Measurements from ENCODE around the gene MCMBP.

MCMBP gene

GRCh38 chr10:119818889-119819270 is 53.8 kb downstream of the MCMBP start:
- Histone ChIP-seq H3K27me3 (ENCODE audit: insufficient read depth, poor library complexity, severe bottlenecking) (no peaks in the 10 kb centered on the region), H3K27ac (replicated peaks) (no peak overlapping the region), H3K4me3 (replicated peaks; ENCODE audit: insufficient read depth, low read length) (no peak overlapping the region)
- no peak for TF ChIP-seq POLR2AphosphoS5 (IDR thresholded peaks at IDR 0.05; ENCODE audit: low read depth)
- no peak for TF ChIP-seq GABPA (IDR thresholded peaks at IDR 0.05; ENCODE audit: low read depth)
- TF ChIP-seq REST (IDR thresholded peaks at IDR 0.05; ENCODE audit: insufficient replicate concordance, low read depth), result no peak
- no peak for TF ChIP-seq SPI1 (IDR thresholded peaks at IDR 0.05; ENCODE audit: borderline replicate concordance, low read depth)
- TF ChIP-seq CTCF (IDR thresholded peaks at IDR 0.05; ENCODE audit: insufficient read depth, low read length), result no peak
- DNase-seq (ENCODE audit: low read depth in 1 of 2, low spot score in 1 of 2), result no peak

GRCh38 chr10:119817991-119818888 is 54.4 kb downstream of the MCMBP start:
- H3K27me3 ChIP-seq (ENCODE audit: insufficient read depth, poor library complexity, severe bottlenecking), result no peaks in the 10 kb centered on the region
- no peak for TF ChIP-seq GABPA (IDR thresholded peaks at IDR 0.05; ENCODE audit: low read depth)
- TF ChIP-seq REST (IDR thresholded peaks at IDR 0.05; ENCODE audit: insufficient replicate concordance, low read depth), result peak; percentile 75
- no peak for TF ChIP-seq SPI1 (IDR thresholded peaks at IDR 0.05; ENCODE audit: borderline replicate concordance, low read depth)
- H3K27ac ChIP-seq (replicated peaks), result no peak overlapping the region
- DNase-seq (ENCODE audit: low read depth in 1 of 2, low spot score in 1 of 2), result no peak
- H3K4me3 ChIP-seq (replicated peaks; ENCODE audit: insufficient read depth, low read length), result no peak overlapping the region

- DNase-seq (ENCODE audit: low read depth in 1 of 2, low spot score in 1 of 2), result no peak
- H3K27me3 ChIP-seq (ENCODE audit: insufficient read depth, poor library complexity, severe bottlenecking), result no peaks in the 10 kb centered on the region
- no peak overlapping the region for H3K27ac ChIP-seq (replicated peaks)
- TF ChIP-seq REST (IDR thresholded peaks at IDR 0.05; ENCODE audit: insufficient replicate concordance, low read depth), result no peak
- TF ChIP-seq CTCF (IDR thresholded peaks at IDR 0.05; ENCODE audit: insufficient read depth, low read length), result no peak
- TF ChIP-seq POLR2AphosphoS5 (IDR thresholded peaks at IDR 0.05; ENCODE audit: low read depth), result no peak
- TF ChIP-seq GABPA (IDR thresholded peaks at IDR 0.05; ENCODE audit: low read depth), result no peak
- TF ChIP-seq SPI1 (IDR thresholded peaks at IDR 0.05; ENCODE audit: borderline replicate concordance, low read depth), result no peak
- H3K4me3 ChIP-seq (replicated peaks; ENCODE audit: insufficient read depth, low read length), result no peak overlapping the region
Measured at GRCh38 chr10:119815671-119816070, 57.0 kb downstream of the MCMBP start.

Measured in HL-60 (cell line).